Lower leg skin (tissue), 3 donors: Measurements from ENCODE around the gene INKA2.

Experiments used
- CTCF ChIP-seq, 3 donors: fragments of 450-650 bp; IDR thresholded peaks; one replicate each; pipeline ENCODE4 v1.5.1; 2016; ENCODE audit warnings: antibody characterized with exemption in 3 of 3, mild to moderate bottlenecking in 3 of 3, moderate library complexity in 2 of 3
- POLR2A ChIP-seq, 2 donors: fragments of 450-650 bp; IDR thresholded peaks; one replicate each; pipeline ENCODE4 v1.6.1; 2016 to 2017; ENCODE audit warnings: antibody characterized with exemption in 2 of 2, mild to moderate bottlenecking in 1 of 2, moderate library complexity in 1 of 2

GRCh38 chr1:111761717-111762116 lies 22.5 kb upstream of the INKA2 start:
- no peak for TF ChIP-seq CTCF (IDR thresholded peaks at IDR 0.05)
- TF ChIP-seq POLR2A (IDR thresholded peaks at IDR 0.05) = no peak
